Activated CD4-positive, alpha-beta T cell treated with anti-CD3 and anti-CD28 coated beads for 36 hours (primary cell): ENCODE measurements around the gene TACC2. TPM values are rescaled to one million over a fixed set of nuclear protein-coding genes. Genes with fewer than 3 reads are reported as not detected.

Experiments
- total RNA-seq, 2 experiments: library from RNA; stranded (reverse); gene quantifications; one replicate each; pipeline ENCODE4 v1.2.3, GENCODE V29; 2021

TACC2 gene
- total RNA-seq, 2 experiments from 2014 or later: not detected

Other genes with a start within 250 kb of the TACC2 start
- 10 to 100 TPM; 23.2 to 23.9 TPM for gene ATE1, start 61.1 kb upstream of the TACC2 start, total RNA-seq
- 10 to 100 TPM; 56.3 to 56.4 TPM for gene NSMCE4A, start 13.9 kb upstream of the TACC2 start, total RNA-seq